ENCODE measurements around the gene METTL15.
"Not testable (repeated sequence)": the region's sequence is repeated elsewhere in the genome, so short reads cannot be mapped to it uniquely, and the experiment has no call there.

DNA sequence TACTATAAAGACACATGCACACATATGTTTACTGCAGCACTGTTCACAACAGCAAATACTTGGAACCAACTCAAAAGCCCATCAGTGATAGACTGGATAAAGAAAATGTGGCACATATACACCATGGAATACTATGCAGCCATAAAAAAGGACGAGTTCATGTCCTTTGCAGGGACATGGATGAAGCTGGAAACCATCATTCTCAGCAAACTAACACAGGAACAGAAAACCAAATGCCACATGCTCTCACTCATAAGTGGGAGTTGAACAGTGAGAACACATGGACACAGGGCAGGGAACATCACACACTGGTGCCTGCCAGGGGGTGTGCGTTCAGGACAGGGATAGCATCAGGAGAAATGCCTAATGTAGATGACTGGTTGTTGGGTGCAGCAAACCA is 164.1 kb downstream of the METTL15 start:
- TF ChIP-seq EZH2 (optimal IDR thresholded peaks at IDR 0.05; ENCODE audit: low read depth, low read length); EZH2phosphoT487 (IDR thresholded peaks at IDR 0.05; ENCODE audit: low read length): not testable (repeated sequence)
- TF ChIP-seq, protein P1, sequence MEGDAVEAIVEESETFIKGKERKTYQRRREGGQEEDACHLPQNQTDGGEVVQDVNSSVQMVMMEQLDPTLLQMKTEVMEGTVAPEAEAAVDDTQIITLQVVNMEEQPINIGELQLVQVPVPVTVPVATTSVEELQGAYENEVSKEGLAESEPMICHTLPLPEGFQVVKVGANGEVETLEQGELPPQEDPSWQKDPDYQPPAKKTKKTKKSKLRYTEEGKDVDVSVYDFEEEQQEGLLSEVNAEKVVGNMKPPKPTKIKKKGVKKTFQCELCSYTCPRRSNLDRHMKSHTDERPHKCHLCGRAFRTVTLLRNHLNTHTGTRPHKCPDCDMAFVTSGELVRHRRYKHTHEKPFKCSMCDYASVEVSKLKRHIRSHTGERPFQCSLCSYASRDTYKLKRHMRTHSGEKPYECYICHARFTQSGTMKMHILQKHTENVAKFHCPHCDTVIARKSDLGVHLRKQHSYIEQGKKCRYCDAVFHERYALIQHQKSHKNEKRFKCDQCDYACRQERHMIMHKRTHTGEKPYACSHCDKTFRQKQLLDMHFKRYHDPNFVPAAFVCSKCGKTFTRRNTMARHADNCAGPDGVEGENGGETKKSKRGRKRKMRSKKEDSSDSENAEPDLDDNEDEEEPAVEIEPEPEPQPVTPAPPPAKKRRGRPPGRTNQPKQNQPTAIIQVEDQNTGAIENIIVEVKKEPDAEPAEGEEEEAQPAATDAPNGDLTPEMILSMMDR (IDR thresholded peaks at IDR 0.05; ENCODE audit: low read length): not testable (repeated sequence)

All from MM.1S (cell line).